Inflammatory macrophage (primary cell): Measurements from ENCODE around the gene ANO6.
A peak's percentile ranks its signal among the peaks of the same experiment; 100 is the strongest.
"Not testable (repeated sequence)": the region's sequence is repeated elsewhere in the genome, so short reads cannot be mapped to it uniquely, and the experiment has no call there.

Experiments used
- DNase-seq, 2 donors: peaks; one replicate each; pipeline ENCODE4 v3.0.0-alpha.2; 2020 to 2022

The ANO6 gene

DNA sequence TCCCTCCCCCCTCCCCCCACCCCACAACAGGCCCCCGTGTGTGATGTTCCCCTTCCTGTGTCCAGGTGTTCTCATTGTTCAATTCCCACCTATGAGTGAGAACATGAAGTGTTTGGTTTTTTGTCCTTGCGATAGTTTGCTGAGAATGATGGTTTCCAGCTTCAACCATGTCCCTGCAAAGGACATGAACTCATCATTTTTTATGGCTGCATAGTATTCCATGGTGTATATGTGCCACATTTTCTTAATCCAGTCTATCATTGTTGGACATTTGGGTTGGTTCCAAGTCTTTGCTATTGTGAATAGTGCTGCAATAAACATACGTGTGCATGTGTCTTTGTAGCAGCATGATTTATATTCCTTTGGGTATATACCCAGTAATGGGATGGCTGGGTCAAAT is 101.4 kb downstream of the ANO6 start:
- not testable (repeated sequence) for DNase-seq

DNA sequence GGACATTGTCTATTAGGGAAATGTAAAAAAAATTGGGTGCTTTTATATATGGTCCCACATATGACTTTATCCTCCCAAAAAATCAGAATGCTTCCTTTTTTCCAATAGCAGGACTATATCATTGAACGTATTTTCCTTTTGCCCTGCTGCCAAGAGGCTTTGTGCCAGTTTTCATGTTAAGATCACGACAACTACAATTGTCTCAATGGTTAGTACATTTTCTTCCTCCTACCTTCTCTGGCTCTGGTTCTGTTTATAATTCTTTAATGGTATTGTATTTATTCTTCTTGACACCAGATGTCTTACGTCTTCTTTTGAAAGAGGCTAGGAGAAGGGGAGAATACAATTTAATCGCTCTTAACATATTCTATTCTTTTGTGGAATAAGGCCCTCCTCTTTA is 106.9 kb downstream of the ANO6 start:
- DNase-seq, result no peak

GRCh38 chr12:45324391-45324790 is 108.5 kb downstream of the ANO6 start:
- no peak for DNase-seq

DNA sequence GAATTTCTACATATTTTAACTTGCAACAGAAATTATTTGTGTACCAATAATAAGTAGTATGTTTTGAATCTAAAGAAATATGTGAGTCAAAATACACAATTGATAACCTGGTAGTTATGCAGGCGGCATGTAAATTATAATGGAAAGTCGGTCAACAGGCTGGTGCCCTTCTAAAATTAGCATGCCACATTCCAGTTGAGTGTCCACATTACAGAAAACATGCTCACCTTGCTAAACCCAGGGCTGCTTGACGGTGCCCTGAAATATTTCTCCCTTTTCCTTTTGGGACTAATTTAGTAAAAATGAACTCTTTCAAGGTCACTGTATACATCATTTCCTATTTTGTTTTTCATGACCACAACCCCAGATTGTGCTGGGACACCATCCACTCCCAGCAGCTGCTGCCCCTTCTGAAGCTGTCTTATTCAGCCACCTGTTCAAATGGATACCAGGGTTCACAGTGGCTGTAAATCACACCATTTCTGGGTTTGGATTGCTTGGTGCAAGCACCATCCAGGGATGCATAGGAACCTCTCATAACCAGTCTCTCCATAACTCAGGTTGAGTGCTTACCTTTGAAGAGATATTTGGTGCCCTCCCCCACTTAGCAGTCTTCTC is 110.6 kb downstream of the ANO6 start:
- no peak for DNase-seq

- DNase-seq, result no peak
Measured at GRCh38 chr12:45327823-45328383, 112.0 kb downstream of the ANO6 start.

- no peak for DNase-seq
Measured at GRCh38 chr12:45329238-45329637, 113.3 kb downstream of the ANO6 start.

DNA sequence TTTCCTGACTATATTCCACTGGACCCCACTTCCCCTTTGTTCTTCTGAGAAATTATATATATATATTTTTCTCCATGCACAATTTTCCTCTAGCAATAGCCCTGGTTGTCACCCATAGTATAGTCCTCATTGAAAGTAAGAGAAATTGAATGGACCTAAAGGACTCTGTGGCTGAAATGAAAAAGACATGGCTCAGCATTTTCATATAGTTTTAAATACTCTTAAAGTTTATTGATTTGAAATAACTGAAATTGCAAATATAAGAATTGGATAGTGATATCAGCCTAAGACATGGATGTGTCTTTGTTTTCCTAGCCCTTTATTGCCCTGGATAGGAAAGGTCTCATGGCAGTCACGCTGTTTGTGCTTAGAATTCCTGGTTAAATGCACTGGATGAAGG is 113.8 kb downstream of the ANO6 start:
- no peak for DNase-seq

DNA sequence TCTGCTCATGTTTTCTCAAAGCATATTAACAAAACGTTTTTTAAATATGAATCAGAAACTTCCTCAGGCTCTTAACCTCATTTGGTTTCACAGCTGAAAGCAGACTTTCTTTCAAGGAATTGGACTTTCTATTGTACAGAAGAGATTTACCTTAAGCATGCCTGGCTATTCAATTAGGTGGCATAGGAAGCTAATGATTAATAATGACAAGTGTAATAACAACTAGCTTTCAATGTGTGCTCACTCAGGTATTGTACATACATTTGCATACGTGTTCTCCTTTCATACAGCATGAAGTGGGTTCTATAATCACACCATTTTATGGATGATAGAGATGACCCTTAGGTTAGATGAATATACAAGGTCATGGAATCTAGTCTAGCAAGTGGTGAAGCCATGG is 115.7 kb downstream of the ANO6 start:
- DNase-seq, result no peak

GRCh38 chr12:45334396-45334795 is 118.5 kb downstream of the ANO6 start:
- DNase-seq, result no peak

- DNase-seq, result peak; percentile 33 to 46
Measured at GRCh38 chr12:45336331-45336730, 120.4 kb downstream of the ANO6 start.

DNA sequence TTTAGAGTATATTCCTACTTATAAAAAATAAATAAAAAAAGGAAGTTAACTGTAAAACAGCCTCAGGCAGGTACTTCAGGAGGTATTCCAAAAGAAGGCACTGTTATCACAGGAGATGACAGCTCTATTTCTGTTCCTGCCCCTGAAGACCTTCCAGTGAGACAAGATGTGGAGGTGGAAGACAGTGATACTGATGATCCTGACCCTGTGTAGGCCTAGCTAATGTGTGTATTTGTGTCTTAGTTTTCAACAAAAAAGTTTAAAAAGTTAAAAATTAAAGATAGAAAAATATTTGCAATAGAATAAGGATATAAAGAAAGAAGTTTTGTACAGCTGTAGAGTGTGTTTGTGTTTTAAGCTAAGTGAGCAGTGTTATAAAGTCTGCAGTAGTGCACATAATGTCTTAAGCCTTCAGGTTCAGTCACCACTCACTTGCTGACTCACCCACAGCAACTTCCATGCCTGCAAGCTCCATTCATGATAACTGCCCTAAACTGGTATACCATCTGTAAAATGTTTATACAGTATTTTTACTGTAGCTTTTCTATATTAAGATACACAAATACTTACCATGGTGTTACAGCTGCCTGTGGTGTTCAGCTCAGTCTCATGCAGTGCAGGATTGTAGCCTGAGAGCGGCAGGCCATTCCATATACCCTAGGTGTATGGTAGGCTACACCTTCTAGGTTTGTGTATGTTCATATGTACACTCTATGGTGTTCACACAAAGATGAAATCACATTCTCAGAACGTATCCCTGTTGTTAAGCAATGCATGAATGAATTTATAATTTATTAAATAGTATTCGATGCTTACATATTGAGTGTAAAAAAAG is 121.1 kb downstream of the ANO6 start:
- no peak for DNase-seq

- DNase-seq, result no peak
Measured at GRCh38 chr12:45337835-45338234, 121.9 kb downstream of the ANO6 start.

DNA sequence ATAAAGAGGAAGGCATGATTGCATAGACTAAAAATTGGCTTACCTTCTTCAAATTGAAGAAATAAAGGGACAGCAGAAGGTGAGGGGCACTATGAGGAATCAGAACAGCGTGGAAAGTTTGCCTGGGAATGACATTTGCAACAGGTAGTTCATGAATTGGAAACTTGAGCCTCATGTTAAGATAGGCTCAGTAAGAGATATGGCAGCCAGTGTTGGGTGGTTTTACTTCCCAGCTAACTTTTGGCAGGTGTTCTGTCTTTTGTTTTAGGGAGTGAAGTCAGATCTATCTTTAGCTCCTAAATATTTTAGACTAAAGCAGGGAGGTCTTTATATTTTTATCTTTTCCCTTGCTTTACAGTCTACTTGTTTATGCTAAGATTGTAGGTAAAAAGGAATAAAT is 122.4 kb downstream of the ANO6 start:
- no peak for DNase-seq

DNA sequence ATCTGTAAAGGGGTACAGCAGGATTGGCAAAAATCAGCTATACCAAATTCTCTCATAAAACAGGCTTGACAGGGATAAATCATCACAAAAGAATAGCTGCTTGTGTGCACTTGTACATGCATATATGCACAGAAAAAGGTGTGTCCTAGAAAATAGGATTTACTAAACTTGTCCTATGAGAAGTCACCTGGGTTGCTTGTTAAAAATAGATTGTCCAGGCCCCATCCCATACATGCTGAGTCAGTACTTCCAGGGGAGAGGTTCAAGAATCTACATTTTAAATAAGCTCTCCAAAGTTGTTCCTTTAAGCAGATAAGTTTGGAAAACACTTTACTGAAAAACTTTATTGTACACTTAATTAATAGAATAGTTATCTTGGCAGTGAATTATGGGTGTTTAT is 123.1 kb downstream of the ANO6 start:
- no peak for DNase-seq

DNA sequence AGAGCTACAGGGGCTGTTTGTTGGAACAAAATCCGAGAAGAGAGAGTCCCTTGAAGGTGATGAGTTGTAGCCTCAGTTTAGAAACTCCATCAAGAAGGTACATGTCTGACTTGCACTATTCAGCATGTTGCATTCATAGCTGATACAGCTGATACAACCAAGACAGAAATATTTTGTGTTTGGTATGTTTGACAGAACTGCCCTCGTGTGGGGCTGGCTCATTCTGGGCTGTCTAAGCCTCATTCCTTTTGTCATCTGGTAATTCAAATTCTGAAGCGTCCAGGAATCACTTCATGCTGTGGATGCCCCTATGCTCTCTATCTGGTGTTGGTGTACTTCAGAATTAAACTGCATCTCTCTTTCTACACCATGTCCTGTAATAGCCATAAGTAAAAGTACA is 126.3 kb downstream of the ANO6 start:
- DNase-seq, result no peak

- DNase-seq, result no peak
Measured at GRCh38 chr12:45342848-45343247, 127.0 kb downstream of the ANO6 start.

DNA sequence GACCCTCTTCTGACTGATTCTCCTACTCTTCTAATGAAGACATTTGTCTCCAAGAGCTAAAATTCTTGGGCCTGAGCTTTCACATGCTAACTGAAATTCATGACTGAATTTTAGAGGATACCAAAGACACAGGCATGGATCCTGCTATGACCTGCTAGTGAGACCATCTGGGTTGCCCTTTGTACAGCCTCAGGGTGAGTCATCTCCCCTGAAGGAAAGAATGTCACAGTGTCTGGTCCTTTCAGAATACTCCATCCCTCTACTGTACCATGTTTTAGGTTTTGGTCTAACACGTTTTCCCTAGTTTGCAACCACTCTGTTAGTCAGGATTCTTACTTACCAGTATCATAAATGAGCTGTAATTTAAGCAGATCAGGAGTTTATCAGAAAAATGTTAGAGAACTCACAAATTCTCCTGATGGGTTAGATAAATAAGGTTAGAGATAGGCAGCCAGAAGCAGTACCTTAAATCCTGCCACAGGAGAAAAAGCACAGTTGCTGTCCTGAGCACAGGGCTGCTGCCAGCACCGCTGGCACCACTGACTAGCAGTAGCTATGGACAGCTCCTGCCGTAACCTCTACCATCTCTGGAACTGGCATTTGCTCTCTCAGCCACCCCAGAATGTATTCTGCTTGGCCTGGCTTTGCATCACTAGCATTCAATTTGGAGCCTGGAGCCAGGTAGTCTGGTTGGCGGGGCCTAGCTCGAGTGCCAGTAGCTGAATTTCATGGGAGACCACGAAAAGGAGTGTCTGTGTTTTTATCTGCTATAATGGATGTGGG is 127.6 kb downstream of the ANO6 start:
- no peak for DNase-seq

- no peak for DNase-seq
Measured at GRCh38 chr12:45348311-45348710, 132.4 kb downstream of the ANO6 start.

GRCh38 chr12:45348986-45349385 is 133.1 kb downstream of the ANO6 start:
- no peak for DNase-seq

DNA sequence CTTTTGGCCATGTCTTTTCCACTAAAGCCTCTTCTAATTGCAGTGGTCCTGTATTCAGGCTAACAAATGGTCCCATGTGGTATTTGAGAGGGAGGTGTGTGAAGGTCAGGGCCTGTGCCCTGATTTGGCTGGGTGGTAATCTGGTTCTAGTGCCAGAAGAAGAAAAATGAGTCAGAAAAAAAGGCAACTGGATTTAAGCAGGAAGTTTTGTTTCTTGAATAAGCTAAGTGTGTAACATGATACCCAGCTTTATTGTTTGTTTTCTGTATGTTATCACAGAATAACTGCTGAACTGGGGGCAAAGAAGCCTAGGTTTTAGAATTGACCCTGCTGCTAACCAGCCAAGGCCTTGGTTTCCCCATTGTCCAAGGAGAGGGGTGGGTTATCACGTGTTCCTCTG is 134.0 kb downstream of the ANO6 start:
- DNase-seq, result no peak

DNA sequence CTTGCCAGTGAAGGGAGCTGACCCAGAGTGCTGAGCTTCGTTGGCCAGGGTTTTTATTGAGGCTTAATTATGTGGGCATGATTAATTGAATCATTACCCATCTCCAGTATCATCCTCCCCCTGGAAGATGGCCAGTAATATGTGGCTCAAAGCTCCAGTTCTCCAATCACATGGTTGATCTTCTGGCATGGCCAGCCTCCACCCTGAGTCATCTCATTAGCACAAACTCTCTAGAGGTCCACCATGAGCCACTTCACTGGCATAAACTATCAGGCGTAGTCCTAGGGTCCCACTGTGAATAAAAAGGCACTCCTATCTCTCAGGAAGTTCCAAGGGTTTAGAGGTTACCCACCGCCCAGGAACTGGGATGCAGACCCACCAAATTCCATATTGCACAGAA is 135.0 kb downstream of the ANO6 start:
- DNase-seq, result no peak

DNA sequence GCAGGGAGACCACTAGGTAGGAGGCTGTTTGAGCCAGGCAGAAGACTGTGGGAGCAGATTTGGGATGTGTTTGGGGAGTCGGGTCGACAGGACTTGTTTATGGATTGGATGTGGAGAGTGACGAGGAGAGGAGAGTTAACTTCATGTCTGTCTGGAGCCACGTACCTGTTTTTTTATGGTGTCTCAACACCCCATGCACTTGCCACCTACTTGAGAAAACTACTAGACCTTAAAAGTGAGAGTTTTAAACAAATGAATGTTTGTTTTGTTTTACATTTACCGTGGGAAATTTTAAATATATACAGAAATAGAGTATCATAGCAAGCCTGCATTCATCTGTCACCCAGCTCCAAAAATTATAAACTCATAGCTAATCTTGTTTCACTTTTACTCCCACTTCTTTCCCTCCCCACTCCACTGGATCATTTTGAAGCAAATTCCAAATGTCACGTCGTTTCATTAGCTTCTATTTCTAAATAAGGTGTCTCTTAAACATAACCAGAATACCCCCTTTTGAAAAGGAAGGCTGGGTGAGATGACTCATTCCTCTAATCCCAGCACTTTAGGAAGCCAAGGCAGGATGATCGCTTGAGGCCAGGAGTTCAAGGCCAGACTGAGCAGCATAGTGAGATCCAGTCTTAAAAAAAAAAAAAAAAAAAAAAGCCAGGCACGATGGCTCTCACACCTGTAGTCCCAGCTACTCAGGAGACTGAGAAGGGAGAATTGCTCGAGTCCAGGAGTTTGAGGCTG is 136.2 kb downstream of the ANO6 start:
- no peak for DNase-seq

DNA sequence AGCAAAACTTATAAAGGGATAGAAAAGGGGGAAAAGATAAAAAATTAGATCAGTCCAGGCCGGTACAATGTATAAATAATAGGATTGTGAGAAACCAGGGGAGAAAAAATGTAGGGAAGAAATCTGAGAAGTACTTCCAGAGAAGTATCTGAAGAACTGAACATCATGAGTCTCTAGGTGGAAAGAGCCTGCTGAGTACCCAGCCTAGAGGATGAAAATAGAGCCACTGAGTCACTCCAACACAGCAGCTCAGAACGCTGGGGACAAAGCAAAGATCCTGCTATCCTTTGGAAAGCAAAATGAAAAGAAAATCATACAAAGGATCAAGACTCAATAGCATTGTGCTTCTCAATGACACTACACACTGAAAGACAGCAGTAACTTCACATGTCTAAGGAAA is 138.0 kb downstream of the ANO6 start:
- no peak for DNase-seq
